ENCODE results near the gene EFL1.

The EFL1 gene

DNA sequence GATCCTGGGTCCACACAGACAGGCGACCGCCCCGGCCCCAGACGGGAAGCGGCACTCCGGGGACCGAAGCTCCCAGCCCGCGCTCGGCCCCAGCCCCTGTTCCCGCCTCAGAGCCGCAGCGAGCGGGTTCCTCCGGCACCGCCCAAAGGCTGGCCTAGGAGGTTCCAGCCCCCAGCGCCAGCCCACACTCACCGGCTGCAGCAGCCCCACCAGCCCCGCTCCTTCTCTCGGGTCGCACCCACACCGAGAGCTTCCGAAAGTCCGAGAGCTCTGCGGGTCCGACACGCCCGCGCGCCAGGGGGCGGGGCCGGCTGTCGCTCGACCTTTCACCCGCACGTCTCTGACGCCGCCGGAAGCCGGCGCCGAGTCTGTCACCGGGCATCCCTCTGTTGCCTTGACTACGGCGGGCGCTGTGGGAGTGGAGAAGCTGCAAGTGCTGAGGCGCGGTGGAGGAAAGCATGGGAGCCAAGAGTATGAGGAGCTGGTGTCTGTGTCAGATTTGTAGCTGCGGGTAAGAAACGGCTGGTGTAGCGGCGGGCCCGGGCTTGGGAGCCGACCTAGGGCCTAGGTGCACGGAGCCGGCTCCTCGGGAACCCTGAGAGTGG lies at the start of gene EFL1, which contains the start of gene SAXO2:
TSS of gene EFL1 (minus strand) at position 313 of the 605 bp plus-strand sequence. CDS start 956 bp downstream, outside the sequence.
TSS of gene SAXO2 (plus strand) at position 397 of the 605 bp plus-strand sequence. CDS start at position 459, 62 bp downstream.
- no peak for TF ChIP-seq GATA2 (IDR thresholded peaks at IDR 0.05; ENCODE audit: low read depth, low read length)
- TF ChIP-seq GATA3 (IDR thresholded peaks at IDR 0.05; ENCODE audit: low read depth, low read length), result no peak

DNA sequence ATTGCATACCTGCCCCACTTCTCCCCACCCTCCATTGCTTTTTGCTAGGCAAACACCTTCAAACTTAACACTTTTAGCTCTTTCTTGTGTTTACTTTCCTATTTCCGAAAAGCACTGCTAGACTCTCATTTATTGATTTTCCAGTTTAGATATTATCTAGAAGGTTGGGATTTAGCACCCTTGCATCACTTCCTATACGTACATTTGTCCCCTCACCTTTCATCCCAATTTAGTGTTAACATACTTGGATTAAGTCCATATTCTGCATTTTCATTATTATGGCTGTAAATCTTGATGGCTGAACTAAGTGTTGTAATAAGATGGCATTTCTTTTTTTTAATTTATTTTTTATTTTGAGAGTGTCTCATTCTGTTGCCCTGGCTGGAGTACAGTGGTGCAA lies 47.3 kb upstream of the EFL1 start:
- TF ChIP-seq GATA3 (IDR thresholded peaks at IDR 0.05; ENCODE audit: low read depth, low read length) (no peak), GATA2 (IDR thresholded peaks at IDR 0.05; ENCODE audit: low read depth, low read length) (no peak)

DNA sequence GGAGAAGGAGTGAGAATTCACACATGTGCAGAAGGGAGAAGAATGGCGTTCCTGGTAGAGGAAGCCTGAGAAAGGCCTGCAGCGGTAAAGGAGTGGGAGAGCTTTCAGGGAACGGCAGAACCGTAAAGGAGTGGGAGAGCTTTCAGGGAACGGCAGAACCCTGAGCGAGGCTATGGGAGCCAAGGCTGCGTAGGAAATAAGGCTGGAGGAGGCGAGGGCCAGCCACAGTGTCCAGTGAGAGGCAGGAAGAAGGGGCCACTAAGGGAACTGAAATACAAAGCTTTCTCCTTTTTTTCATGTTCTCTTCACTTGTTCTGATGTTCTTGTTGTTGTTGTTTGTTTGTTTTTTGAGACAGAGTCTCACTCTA lies 45.2 kb upstream of the EFL1 start:
- TF ChIP-seq GATA2 (IDR thresholded peaks at IDR 0.05; ENCODE audit: low read depth, low read length) (no peak), GATA3 (IDR thresholded peaks at IDR 0.05; ENCODE audit: low read depth, low read length) (no peak)

DNA sequence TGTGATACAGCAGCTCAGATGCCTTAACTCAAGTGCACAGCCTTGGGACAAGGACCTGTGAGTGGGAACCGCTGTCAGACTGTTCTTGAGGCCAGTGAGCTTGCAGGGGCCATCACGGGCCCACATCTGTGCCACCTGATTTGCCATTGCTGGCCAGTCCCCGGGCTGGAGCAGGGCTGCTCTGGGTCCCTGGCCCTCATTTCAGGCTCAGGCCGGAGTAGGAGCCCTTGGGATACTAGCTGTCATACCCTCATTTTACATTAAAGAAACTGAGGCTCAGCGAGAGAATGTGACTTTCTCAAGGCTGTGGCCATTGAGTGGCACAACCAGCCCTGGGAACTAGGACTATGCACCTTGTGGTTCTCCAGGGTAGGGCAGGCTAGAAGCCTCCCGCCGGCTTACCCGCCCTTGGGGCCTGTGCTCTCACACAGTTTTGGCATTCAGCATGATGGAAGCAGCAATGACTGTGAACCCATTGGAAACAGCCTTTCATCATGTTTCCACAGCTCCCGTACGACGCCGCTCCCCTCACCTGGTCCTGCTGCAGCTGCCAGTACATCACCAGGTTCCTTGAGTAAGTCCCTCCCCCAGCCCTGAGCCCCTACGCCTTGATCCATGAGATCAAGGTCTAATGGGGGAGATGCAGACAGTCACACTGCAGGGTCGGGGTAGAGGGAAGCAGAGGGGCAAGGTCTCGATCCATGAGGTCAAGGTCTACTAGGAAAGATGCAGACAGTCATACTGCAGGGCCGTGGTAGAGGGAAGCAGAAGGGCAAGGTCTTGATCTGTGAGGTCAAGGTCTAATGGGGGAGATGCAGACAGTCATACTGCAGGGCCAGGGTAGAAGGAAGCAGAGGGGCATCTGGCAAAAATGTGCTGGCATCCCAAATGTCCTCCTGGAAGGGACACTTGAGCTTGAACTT lies 44.5 kb upstream of the EFL1 start:
- TF ChIP-seq GATA3 (IDR thresholded peaks at IDR 0.05; ENCODE audit: low read depth, low read length) (no peak), GATA2 (IDR thresholded peaks at IDR 0.05; ENCODE audit: low read depth, low read length) (no peak)

DNA sequence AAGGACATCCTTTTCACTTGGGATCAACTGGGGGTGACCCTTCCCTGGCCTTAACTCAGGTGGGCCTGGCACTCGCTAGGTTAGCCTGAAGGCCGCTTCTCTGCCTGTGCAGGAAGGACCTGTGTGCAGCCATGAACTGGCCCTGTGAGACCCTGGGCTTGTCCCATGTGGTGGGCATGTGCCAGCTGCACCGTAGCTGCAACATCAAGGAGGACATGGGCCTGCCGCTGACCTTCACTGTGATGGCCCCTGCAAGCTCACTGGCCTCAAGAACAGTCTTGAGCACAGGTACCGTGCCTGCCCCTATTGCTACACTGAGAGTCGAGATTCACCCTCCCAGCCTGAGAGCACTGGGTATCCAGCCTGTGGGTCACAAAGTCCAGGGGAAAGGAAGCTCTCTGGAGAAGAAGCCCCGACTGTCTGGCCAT lies 43.1 kb upstream of the EFL1 start:
- TF ChIP-seq GATA3 (IDR thresholded peaks at IDR 0.05; ENCODE audit: low read depth, low read length) (no peak), GATA2 (IDR thresholded peaks at IDR 0.05; ENCODE audit: low read depth, low read length) (no peak)

DNA sequence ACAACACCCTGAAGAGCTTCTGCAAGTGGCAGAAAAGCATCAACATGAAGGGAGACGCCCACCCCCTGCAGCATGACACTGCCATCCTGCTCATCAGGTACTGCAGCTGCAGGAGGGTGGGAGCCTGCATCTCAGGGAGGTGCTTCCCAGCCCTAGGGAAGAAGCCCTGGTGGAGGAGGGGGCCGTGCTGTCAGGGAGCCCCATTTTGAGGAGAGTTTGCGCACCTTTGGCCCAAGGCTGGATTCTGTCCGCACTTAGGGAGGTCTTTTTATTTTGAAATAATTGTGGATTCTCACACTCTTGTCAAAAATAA lies 42.2 kb upstream of the EFL1 start:
- TF ChIP-seq GATA2 (IDR thresholded peaks at IDR 0.05; ENCODE audit: low read depth, low read length), result no peak
- no peak for TF ChIP-seq GATA3 (IDR thresholded peaks at IDR 0.05; ENCODE audit: low read depth, low read length)

DNA sequence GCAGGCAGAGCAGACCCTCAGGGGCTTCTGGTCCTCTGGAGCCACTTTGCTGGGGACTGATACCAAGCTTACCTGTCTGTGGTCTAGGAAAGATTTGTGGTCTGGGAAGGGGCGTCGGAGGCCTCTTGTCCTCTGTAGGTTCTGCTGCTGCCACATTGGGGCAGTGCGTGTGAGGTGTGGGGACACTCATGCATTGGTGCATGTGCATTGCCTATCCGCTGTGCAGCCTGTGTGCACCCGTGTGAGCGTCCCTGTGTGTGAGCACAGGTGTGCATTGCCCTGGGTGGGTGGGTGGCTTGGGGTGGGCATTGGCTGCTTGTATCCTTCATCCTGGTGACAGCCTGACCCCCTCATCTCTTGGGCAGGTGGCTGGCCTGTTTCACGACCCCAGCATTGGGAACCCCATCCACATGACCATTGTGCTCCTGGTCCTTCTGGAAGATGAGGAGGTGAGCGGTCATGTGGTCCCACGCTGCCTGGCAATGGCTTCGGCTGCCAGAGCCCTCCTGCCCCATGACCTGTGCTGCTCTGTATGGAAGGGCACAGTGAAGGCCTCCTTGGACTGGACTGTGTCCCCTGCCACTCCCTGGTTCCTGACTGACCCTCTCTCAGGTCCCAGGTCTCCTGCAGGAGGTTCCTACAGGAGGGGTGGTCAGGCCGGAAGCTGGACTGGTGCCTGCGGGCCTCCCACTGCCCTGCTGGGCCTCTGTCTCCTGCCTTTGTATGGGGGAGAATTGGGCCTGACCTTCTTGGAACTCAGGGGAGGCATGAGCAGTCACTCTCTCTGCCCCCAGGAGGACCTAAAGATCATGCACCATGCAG lies 41.6 kb upstream of the EFL1 start:
- TF ChIP-seq GATA3 (IDR thresholded peaks at IDR 0.05; ENCODE audit: low read depth, low read length) (no peak), GATA2 (IDR thresholded peaks at IDR 0.05; ENCODE audit: low read depth, low read length) (no peak)

DNA sequence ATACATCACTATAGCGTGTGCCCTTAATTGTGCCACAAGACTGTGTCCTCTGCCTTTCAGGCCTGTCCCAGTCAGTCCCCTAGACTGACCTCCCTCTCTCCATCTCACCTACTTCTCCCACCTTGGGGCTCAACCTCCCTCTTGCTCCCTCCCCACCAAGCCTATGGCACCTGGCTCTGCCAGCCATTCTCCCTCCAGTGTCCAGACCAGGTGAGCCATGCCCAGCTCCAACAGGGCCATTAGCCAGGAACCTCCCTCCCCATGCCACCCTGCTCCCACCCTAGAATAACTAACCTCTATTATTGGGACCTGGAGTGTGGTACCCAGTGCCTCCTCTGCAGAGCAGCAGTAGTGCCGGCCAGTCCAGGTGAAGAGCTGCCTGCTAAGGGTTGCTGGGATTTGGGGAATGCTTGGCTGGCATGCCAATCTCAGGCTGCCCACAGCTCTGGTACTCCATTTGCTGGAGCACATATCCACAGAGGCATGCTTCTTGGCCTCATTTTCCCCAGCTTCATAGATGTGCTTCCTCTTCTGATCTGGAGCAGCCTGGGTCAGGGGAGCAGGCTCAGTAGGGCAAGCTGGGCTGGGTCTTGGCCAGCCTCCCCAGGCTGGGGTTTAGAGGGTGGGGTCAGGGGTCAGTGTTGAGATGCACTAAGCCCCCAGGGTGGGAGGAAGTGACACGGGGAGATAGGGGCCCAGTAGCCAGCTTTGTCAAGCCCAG lies 38.9 kb upstream of the EFL1 start:
- TF ChIP-seq GATA3 (IDR thresholded peaks at IDR 0.05; ENCODE audit: low read depth, low read length), result no peak
- TF ChIP-seq GATA2 (IDR thresholded peaks at IDR 0.05; ENCODE audit: low read depth, low read length), result no peak

DNA sequence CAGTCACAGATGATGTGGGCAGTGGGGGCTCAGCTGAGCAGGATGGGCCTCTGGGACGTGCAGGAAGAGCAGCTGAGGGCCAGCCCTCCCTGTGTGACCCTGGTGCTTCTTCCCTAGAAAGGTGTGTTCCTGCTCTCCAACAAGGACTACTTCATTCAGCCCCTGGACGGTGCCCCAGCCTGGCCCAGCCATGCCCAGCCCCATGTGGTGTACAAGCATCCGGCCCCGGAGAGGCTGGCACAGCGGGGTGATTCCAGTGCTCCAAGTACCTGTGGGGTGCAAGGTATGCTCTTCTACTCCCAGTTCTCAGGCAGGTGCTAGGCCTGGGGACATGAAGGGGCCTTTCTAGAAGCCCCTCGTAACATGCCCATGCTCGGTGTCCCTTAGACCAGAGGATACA lies 38.3 kb upstream of the EFL1 start:
- no peak for TF ChIP-seq GATA2 (IDR thresholded peaks at IDR 0.05; ENCODE audit: low read depth, low read length)
- no peak for TF ChIP-seq GATA3 (IDR thresholded peaks at IDR 0.05; ENCODE audit: low read depth, low read length)

DNA sequence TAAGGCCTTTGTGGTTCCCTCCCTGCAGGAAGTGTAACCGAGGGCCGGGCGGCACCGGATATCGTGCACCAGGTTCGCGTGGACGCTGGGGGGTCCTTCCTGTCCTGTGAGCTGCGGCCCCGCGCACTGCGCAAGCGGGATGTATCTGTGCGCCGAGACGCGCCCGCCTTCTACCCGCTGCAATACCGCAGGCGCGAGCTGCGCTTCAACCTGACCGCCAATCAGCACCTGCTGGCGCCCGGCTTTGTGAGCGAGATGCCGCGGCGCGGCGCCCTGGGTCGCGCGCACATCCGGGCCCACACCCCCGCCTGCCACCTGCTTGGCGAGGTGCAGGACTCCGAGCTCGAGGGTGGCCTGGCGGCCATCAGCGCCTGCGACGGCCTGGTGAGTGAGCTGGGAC lies 36.0 kb upstream of the EFL1 start:
- no peak for TF ChIP-seq GATA3 (IDR thresholded peaks at IDR 0.05; ENCODE audit: low read depth, low read length)
- no peak for TF ChIP-seq GATA2 (IDR thresholded peaks at IDR 0.05; ENCODE audit: low read depth, low read length)

DNA sequence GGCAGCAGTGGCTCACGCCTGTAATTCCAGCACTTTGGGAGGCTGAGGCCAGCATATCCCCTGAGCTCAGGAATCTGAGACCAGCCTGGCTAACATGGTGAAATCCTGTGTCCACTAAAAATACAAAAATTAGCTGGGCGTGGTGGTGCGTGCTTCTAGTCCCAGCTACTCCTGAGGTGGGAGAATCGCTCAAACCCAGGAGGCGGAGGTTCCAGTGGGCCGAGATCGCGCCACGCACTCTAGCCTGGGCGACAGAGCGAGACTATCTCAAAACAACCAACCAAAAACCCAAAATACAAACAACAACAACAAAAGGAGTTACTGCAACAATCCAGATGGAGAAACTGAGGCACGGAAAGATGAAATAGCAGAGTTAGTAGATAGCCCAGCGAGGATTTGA lies 35.5 kb upstream of the EFL1 start:
- TF ChIP-seq GATA3 (IDR thresholded peaks at IDR 0.05; ENCODE audit: low read depth, low read length), result no peak
- TF ChIP-seq GATA2 (IDR thresholded peaks at IDR 0.05; ENCODE audit: low read depth, low read length), result no peak

DNA sequence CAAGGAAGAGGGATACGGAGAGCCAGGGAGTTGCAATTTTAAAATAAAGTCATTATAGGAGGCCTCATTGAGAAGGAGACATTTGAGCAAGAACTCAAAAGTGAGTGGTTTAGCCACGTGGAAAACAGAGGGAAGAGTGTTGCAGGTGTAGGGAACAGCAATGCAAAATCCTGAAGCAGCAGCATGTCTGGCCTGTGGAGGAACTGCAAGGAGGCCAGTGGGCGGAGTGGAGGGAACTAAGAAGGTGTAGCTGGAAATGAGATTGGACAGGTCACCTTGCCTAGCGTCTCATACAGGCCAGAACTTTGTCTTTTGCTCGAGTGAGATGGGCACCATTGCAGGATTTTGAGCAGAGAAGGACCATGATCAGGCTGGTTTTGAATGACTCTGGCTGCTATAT lies 35.0 kb upstream of the EFL1 start:
- TF ChIP-seq GATA3 (IDR thresholded peaks at IDR 0.05; ENCODE audit: low read depth, low read length) (no peak), GATA2 (IDR thresholded peaks at IDR 0.05; ENCODE audit: low read depth, low read length) (no peak)

DNA sequence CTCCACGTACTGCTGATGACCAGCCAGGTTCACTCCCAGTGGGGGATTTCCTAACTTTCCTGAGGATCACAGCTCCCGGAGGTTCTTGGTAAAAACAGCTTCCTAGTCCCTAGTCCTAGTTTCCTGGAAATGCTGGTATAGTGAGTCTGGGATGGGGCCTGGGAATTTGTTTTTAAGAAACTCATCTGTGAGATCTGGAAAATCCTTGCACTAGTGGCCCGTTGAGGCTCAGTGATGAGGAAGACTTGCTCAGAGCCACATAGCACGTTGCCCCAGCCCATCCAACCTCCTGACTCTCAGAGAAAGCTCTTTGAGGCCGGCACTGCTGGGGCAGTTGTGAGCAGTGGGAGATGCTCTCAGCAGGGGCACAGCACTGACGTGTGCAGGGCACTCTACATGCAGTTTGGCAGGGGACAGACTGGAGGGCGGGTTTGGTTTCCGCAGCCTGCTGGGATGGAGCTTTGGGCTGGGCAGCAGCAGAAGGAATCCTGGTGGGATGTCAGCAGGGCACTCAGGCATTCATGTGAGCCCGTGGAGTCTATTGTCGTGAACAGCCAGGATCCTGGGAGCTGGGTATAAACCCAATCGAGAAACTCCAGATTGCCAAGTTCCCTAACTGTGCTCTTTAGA lies 31.6 kb upstream of the EFL1 start:
- no peak for TF ChIP-seq GATA3 (IDR thresholded peaks at IDR 0.05; ENCODE audit: low read depth, low read length)
- no peak for TF ChIP-seq GATA2 (IDR thresholded peaks at IDR 0.05; ENCODE audit: low read depth, low read length)
